Mucosa of rectum (tissue), 2 donors: ENCODE data around the gene HIP1.
"Not testable (repeated sequence)": the region's sequence is repeated elsewhere in the genome, so short reads cannot be mapped to it uniquely, and the experiment has no call there.

Experiments used
- H3K27ac ChIP-seq, 2 donors: one replicate each; pipeline ENCODE4 v1.7.0; 2013; ENCODE audit warnings: inconsistent platforms in 2 of 2, low read depth in 2 of 2, low read length in 2 of 2
- H3K27me3 ChIP-seq, 2 donors: one replicate each; pipeline ENCODE4 v1.7.0; 2013; ENCODE audit warnings: low read length in 2 of 2; ENCODE audit not compliant: control insufficient read depth in 2 of 2, insufficient read depth in 2 of 2
- H3K36me3 ChIP-seq, 2 donors: one replicate each; pipeline ENCODE4 v1.7.0; 2013; ENCODE audit warnings: low read length in 2 of 2; ENCODE audit not compliant: control insufficient read depth in 2 of 2, insufficient read depth in 2 of 2
- H3K4me1 ChIP-seq, 2 donors: one replicate each; pipeline ENCODE4 v1.7.0; 2013; ENCODE audit warnings: low read length in 2 of 2, mild to moderate bottlenecking in 1 of 2; ENCODE audit not compliant: control insufficient read depth in 2 of 2, insufficient read depth in 2 of 2
- H3K4me3 ChIP-seq, 2 donors: one replicate each; pipeline ENCODE4 v1.7.0; 2013; ENCODE audit warnings: low read length in 2 of 2
- H3K9ac ChIP-seq, 2 donors: one replicate each; pipeline ENCODE4 v1.7.0; 2013; ENCODE audit warnings: low read length in 2 of 2, low read depth in 1 of 2, mild to moderate bottlenecking in 1 of 2
- H3K9me3 ChIP-seq, 2 donors: one replicate each; pipeline ENCODE4 v1.7.0; 2013; ENCODE audit warnings: low read length in 2 of 2; ENCODE audit not compliant: control insufficient read depth in 2 of 2
- donor health status: healthy.
- donor health status: Normal muscosa, but diverticular disease.

Gene HIP1

DNA sequence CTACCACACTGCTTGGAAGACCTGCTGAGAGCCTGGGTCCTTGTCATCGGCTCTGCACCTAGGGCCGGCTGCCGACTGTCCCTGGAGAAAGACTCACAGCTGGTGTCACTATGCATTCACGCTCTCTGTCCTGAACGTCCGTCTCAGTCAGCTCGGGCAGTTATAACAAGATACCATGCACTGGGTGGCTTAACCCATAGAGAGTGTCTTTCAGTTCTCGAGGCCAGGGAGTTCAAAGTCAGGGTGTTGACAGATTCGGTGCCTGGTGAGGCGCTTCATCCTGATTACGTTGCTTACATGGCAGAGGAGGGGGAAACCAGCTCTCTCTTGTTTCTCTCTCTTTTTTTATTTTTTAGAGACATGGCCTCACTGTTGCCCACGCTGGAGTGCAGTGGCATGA is 155.5 kb downstream of the HIP1 start:
- peaks cover 0 to 14% of the 10 kb centered on the region in 2 donors for H3K36me3 ChIP-seq
- H3K9ac ChIP-seq: no peak overlapping the region
- no peaks in the 10 kb centered on the region for H3K27me3 ChIP-seq
- H3K4me1 ChIP-seq: no peaks in the 10 kb centered on the region
- H3K4me3 ChIP-seq: no peak overlapping the region
- no peaks in the 10 kb centered on the region for H3K9me3 ChIP-seq
- H3K27ac ChIP-seq: no peak overlapping the region

- Histone ChIP-seq H3K27me3 (no peaks in the 10 kb centered on the region), H3K9me3 (no peaks in the 10 kb centered on the region), H3K27ac (no peak overlapping the region), H3K36me3 (peaks cover 0 to 6% of the 10 kb centered on the region in 2 donors), H3K9ac (no peak overlapping the region), H3K4me3 (no peak overlapping the region), H3K4me1 (no peaks in the 10 kb centered on the region)
Measured at GRCh38 chr7:75579899-75580298, 158.8 kb downstream of the HIP1 start.

DNA sequence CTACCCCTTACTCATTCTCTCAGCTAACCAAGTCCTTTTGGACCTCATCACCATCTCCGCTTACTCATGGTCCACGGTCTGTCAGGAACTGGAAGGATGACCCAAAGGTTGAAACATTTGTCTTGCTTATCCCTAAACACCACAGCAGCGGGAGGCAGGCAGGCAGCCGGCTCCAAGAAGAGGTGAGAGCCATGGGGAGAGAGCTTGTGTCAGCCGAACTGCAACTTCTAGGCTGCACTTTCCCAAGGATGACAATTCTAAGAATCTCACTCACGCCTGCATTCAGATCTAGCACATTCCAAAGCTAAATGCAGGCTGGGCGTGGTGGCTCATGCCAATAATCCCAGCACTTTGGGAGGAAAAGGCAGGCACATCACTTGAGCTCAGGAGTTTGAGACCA is 160.7 kb downstream of the HIP1 start:
- Histone ChIP-seq H3K36me3 (peaks cover 0 to 11% of the 10 kb centered on the region in 2 donors), H3K27me3 (no peaks in the 10 kb centered on the region), H3K9ac (no peak overlapping the region), H3K9me3 (no peaks in the 10 kb centered on the region), H3K4me3 (no peak overlapping the region), H3K27ac (no peak overlapping the region), H3K4me1 (no peaks in the 10 kb centered on the region)

- Histone ChIP-seq H3K27ac (no peak overlapping the region), H3K4me1 (no peaks in the 10 kb centered on the region), H3K4me3 (no peak overlapping the region), H3K27me3 (no peaks in the 10 kb centered on the region), H3K9ac (no peak overlapping the region), H3K9me3 (no peaks in the 10 kb centered on the region), H3K36me3 (peaks cover 0 to 5% of the 10 kb centered on the region in 2 donors)
Measured at GRCh38 chr7:75575488-75576121, 163.1 kb downstream of the HIP1 start.

DNA sequence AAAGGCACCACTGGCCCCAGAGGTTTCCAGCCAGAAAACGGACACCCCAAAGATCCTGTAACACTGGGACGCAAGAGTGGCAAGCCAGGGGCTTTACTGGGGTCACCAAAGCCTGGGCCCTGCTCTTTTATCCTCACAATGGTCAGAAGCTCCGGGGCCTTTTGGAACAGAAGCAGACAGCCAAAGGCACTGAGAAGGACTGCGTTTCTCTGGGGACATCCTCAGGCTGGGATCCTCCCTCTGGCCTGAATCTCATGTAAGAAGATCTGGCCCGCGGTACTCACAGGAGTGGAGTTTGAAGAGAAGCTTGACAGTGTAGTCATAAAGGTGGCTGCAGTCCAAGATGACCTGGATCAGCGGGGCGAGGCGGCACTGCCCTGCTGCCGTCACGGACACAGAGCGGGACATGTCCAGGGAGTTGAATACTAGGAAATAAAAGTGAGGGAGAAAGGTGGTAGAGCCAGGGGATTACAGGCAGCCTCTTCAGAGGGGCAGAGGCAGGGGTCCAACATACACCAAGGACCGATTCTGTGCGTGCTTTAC is 165.2 kb downstream of the HIP1 start:
- Histone ChIP-seq H3K4me1 (no peaks in the 10 kb centered on the region), H3K9me3 (no peaks in the 10 kb centered on the region), H3K4me3 (no peak overlapping the region), H3K27me3 (no peaks in the 10 kb centered on the region), H3K9ac (no peak overlapping the region), H3K36me3 (peaks cover 0 to 5% of the 10 kb centered on the region in 2 donors), H3K27ac (no peak overlapping the region)

DNA sequence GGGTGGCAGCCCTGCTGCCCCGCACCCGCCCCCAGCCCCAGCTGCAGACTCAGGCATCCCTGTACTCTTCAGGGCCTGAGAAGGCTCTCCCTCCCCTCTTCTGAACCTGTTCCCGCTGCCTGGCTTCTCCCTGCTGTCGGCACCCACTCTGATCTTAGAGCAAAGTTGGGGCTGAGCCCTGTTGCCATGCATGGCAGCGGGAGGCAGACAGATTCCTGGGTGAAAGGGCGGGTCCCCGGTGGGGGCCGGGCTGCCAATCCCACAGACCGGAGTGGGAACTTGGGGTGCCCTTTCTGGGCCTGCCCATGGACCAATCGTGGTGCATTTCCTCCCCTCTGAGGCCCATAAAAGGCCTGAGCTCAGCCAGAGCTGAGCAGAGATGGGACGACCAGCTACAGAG is 165.9 kb downstream of the HIP1 start:
- no peaks in the 10 kb centered on the region for H3K9me3 ChIP-seq
- no peaks in the 10 kb centered on the region for H3K4me1 ChIP-seq
- H3K27me3 ChIP-seq: no peaks in the 10 kb centered on the region
- H3K9ac ChIP-seq: no peak overlapping the region
- peaks cover 0 to 5% of the 10 kb centered on the region in 2 donors for H3K36me3 ChIP-seq
- H3K27ac ChIP-seq: no peak overlapping the region
- no peak overlapping the region for H3K4me3 ChIP-seq

DNA sequence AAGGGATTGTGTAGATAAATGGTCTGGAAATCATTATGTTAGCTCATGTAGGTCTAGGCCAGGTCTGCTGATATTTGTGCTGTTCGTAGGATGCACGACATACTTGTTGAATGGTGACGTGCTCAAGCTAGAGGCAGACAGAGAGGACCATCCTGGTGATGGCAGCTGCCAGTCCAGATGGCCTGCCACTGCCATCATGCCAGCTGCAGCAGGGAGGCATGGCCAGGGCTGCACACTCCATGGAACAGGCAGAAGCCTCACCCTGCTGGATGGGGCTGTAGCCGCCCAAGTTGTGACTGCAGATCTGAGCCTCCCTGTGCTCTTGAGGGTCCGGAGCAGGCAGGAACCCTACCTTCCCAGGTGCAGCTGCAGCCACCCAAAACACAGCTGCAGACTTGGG is 166.3 kb downstream of the HIP1 start:
- H3K9ac ChIP-seq: no peak overlapping the region
- H3K27me3 ChIP-seq: no peaks in the 10 kb centered on the region
- H3K36me3 ChIP-seq: peaks cover 0 to 7% of the 10 kb centered on the region in 2 donors
- no peaks in the 10 kb centered on the region for H3K4me1 ChIP-seq
- H3K27ac ChIP-seq: no peak overlapping the region
- H3K4me3 ChIP-seq: no peak overlapping the region
- H3K9me3 ChIP-seq: no peaks in the 10 kb centered on the region

DNA sequence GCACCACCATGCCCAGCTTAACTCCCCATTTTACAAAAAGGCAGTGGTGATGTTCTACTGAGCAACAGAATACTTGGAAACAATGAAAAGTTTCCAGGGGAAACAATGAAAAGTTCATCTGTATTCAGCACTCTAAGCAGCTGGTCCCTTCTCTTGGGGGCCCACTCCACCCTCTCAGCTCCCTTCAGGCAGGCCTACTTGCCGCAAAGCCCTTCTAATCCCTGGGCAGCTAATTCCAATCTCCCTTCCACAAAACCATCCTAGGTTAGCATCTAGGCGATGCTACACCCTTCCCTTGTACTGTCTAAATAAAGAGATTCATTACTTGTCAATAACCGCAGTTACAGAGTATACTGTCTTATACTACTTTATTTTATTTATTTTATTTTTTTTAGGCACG is 167.5 kb downstream of the HIP1 start:
- peaks cover 0 to 7% of the 10 kb centered on the region in 2 donors for H3K36me3 ChIP-seq
- H3K27ac ChIP-seq: no peak overlapping the region
- no peaks in the 10 kb centered on the region for H3K9me3 ChIP-seq

GRCh38 chr7:75569629-75570282 is 169.0 kb downstream of the HIP1 start:
- H3K4me1 ChIP-seq, H3K27me3 ChIP-seq, H3K27ac ChIP-seq, H3K9me3 ChIP-seq, H3K9ac ChIP-seq, H3K4me3 ChIP-seq, H3K36me3 ChIP-seq: not testable (repeated sequence)

More for the DNA sequence above, 167.5 kb downstream of the HIP1 start:
- Histone ChIP-seq H3K9ac (no peak overlapping the region), H3K4me1 (no peaks in the 10 kb centered on the region), H3K27me3 (no peaks in the 10 kb centered on the region), H3K4me3 (no peak overlapping the region)

GRCh38 chr7:75567948-75568595 is 170.7 kb downstream of the HIP1 start:
- no peaks in the 10 kb centered on the region for H3K9me3 ChIP-seq
- no peaks in the 10 kb centered on the region for H3K4me1 ChIP-seq
- no peak overlapping the region for H3K27ac ChIP-seq
- H3K27me3 ChIP-seq: no peaks in the 10 kb centered on the region
- no peak overlapping the region for H3K9ac ChIP-seq
- H3K36me3 ChIP-seq: peaks cover 0 to 4% of the 10 kb centered on the region in 2 donors
- H3K4me3 ChIP-seq: no peak overlapping the region
